ENCODE measurements around the gene OR2J1. TPM values are rescaled to one million over a fixed set of nuclear protein-coding genes. Genes with fewer than 3 reads are reported as not detected.

The OR2J1 gene
- not detected in 2 replicates for total RNA-seq (2022)
- percentile 20 among the genes with signal in this experiment for Bru-seq, nascent RNA
- not detected for BruChase-seq, experiment 1, labeled RNA remaining after a 2-hour chase
- not detected for BruChase-seq, experiment 2, labeled RNA remaining after a 6-hour chase
- long read RNA-seq = 0 reads

DNA sequence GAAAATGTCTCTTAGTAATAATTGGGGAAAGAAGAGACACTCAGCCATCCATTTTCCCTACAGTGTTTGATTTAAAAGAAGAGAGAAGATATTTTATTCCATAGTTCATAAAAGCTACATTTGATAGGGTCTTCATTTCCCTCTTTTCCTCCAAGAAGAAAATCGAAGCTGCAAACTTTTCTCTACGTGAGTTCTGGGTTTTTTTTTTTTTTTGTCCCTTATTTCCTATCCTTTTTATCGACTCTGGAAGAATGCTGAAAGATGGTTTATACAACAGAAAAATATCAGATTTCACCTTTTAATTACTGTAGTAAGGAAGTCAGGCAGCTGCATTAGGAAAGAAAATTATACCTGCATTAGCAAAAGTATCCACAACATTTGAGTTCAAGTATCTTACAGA, at the start of gene OR2J1:
TSS of gene OR2J1 (plus strand) at position 301 of the 400 bp plus-strand sequence. CDS start 1,453 bp downstream, outside the sequence.
- H3K9me3 ChIP-seq = no peaks in the 10 kb centered on the region
- intact Hi-C loops (cut with micrococcal nuclease; ENCODE audit: unreplicated experiment) = no loop called here
- no peak within 1 kb of the TSS for H3K4me3 ChIP-seq (ENCODE audit: low read depth, low read length)
- H3K4me1 ChIP-seq = no peaks in the 10 kb centered on the region
- H3K4me3 Mint-ChIP-seq (ENCODE audit: unreplicated experiment) = no peak within 1 kb of the TSS
- peaks cover 9% of the 10 kb centered on the region for H3K27me3 Mint-ChIP-seq (ENCODE audit: insufficient read depth, unreplicated experiment)
- DNase-seq = no peak
- no peaks in the 10 kb centered on the region for H3K27me3 ChIP-seq (replicated peaks; ENCODE audit: control insufficient read depth, insufficient read depth, low read length)
- H3K9me3 Mint-ChIP-seq (ENCODE audit: unreplicated experiment) = no peaks in the 10 kb centered on the region
- no peaks in the 10 kb centered on the region for H3K4me1 Mint-ChIP-seq (ENCODE audit: low read depth, unreplicated experiment)
- ChIA-PET CTCF (no interaction called here), POLR2A (no interaction called here)
- no peaks in the 10 kb centered on the region for H3K36me3 Mint-ChIP-seq (ENCODE audit: insufficient read depth, unreplicated experiment)
- TF ChIP-seq, protein P1, sequence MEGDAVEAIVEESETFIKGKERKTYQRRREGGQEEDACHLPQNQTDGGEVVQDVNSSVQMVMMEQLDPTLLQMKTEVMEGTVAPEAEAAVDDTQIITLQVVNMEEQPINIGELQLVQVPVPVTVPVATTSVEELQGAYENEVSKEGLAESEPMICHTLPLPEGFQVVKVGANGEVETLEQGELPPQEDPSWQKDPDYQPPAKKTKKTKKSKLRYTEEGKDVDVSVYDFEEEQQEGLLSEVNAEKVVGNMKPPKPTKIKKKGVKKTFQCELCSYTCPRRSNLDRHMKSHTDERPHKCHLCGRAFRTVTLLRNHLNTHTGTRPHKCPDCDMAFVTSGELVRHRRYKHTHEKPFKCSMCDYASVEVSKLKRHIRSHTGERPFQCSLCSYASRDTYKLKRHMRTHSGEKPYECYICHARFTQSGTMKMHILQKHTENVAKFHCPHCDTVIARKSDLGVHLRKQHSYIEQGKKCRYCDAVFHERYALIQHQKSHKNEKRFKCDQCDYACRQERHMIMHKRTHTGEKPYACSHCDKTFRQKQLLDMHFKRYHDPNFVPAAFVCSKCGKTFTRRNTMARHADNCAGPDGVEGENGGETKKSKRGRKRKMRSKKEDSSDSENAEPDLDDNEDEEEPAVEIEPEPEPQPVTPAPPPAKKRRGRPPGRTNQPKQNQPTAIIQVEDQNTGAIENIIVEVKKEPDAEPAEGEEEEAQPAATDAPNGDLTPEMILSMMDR (IDR thresholded peaks at IDR 0.05; ENCODE audit: insufficient read depth in 1 of 2, low read depth in 1 of 2, low read length in 1 of 2, severe bottlenecking in 1 of 2, unreplicated experiment in 1 of 2) = no peak
- BruUV-seq (replicated peaks) = no TSS peak
- H3K27ac Mint-ChIP-seq (ENCODE audit: unreplicated experiment) = no peak within 1 kb of the TSS
- H3K36me3 ChIP-seq (ENCODE audit: control insufficient read depth, insufficient read depth, low read length) = no peaks in the 10 kb centered on the region

DNA sequence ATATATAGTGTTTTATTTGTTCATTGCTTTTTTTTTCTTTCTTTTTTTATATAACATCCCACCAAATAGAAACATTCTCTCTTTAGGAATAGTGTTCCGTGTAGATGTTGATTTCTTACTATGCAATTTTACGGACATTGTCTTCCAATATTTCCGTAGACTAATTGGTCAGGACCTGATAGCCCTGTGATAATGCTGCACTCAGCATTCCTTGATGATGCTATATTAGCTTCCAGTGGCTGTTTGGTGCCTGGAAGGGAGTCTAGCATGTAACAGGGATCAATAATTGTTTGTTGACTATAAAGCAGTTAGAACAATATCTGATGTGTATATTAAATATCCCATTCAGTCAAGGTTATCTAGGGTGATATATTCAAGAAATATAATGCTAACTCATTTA, 47.6 kb upstream of the OR2J1 start:
- no peaks in the 10 kb centered on the region for H3K36me3 ChIP-seq (ENCODE audit: control insufficient read depth, insufficient read depth, low read length)
- CTCF ChIA-PET = no interaction called here
- no peaks in the 10 kb centered on the region for H3K36me3 Mint-ChIP-seq (ENCODE audit: insufficient read depth, unreplicated experiment)
- intact Hi-C loops (cut with micrococcal nuclease; ENCODE audit: unreplicated experiment) = no loop called here
- BruUV-seq (replicated peaks) = no TSS peak
- H3K4me1 ChIP-seq = no peaks in the 10 kb centered on the region
- no peak overlapping the region for H3K27ac Mint-ChIP-seq (ENCODE audit: unreplicated experiment)
- no peaks in the 10 kb centered on the region for H3K27me3 ChIP-seq (replicated peaks; ENCODE audit: control insufficient read depth, insufficient read depth, low read length)
- no peaks in the 10 kb centered on the region for H3K4me1 Mint-ChIP-seq (ENCODE audit: low read depth, unreplicated experiment)
- no peaks in the 10 kb centered on the region for H3K9me3 ChIP-seq
- DNase-seq = no peak
- H3K9me3 Mint-ChIP-seq (ENCODE audit: unreplicated experiment) = no peaks in the 10 kb centered on the region
- POLR2A ChIA-PET = no interaction called here
- TF ChIP-seq, protein P1 (IDR thresholded peaks at IDR 0.05; ENCODE audit: insufficient read depth in 1 of 2, low read depth in 1 of 2, low read length in 1 of 2, severe bottlenecking in 1 of 2, unreplicated experiment in 1 of 2) = no peak
- no peak overlapping the region for H3K4me3 ChIP-seq (ENCODE audit: low read depth, low read length)
- no peak overlapping the region for H3K4me3 Mint-ChIP-seq (ENCODE audit: unreplicated experiment)
- H3K27me3 Mint-ChIP-seq (ENCODE audit: insufficient read depth, unreplicated experiment) = peaks cover 18% of the 10 kb centered on the region

DNA sequence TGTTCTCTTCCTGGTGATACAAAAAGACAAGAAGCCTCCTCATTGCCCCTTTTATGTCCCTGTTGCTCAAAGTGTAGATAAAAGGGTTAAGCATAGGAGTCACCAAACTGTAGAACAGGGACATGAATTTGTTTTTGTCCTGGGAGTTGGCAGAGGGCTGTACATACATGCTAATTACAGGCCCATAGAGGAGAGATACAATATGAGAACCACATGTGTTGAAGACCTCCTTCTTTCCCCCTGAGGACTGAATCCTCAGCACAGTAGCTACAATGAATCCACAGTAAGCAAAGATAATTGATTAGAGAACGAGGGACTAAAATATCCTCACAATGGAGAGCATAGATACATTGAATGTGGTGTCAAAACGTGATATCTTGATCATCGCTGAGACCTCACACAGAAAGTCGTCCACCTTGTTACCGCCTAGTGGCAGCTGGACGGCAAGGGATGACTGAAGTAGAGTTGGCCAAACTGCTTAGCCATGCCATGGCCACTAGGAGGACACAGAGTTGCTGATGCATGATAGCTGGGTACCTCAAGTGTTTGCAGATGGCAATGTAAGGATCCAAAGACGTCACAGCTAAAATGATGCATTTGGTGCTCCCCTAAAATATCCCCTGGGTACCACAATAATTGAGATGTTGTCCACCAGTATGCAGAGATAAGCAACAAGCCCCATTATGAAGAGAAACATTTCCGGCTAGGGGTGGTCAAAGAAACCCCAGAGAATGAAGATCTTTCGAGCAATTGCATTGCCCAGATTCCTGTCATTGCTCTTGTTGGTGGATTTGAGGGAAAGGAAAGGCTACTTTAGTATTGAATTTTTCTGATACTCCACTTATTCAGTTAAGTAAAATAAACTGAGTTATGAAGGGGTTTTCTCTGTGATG, 27.2 kb upstream of the OR2J1 start:
- Histone ChIP-seq H3K4me1 (peaks cover 8% of the 10 kb centered on the region; the same call in 1 of the 2 replicates), H3K27me3 (replicated peaks; ENCODE audit: control insufficient read depth, insufficient read depth, low read length) (no peaks in the 10 kb centered on the region), H3K9me3 (peaks cover 6% of the 10 kb centered on the region), H3K36me3 (ENCODE audit: control insufficient read depth, insufficient read depth, low read length) (no peaks in the 10 kb centered on the region), H3K4me3 (ENCODE audit: low read depth, low read length) (no peak overlapping the region)
- Mint-ChIP-seq H3K27ac (ENCODE audit: unreplicated experiment) (no peak overlapping the region), H3K36me3 (ENCODE audit: insufficient read depth, unreplicated experiment) (no peaks in the 10 kb centered on the region), H3K4me3 (ENCODE audit: unreplicated experiment) (no peak overlapping the region), H3K4me1 (ENCODE audit: low read depth, unreplicated experiment) (peaks cover 9% of the 10 kb centered on the region), H3K27me3 (ENCODE audit: insufficient read depth, unreplicated experiment) (no peaks in the 10 kb centered on the region), H3K9me3 (ENCODE audit: unreplicated experiment) (no peaks in the 10 kb centered on the region)
- peak; percentile 58 to 60 for DNase-seq
- intact Hi-C loops (cut with micrococcal nuclease; ENCODE audit: unreplicated experiment) = loop anchor here (1.0 kb wide), 2 partner anchors 40 to 155 kb away; no protein-coding TSS in a partner anchor
- BruUV-seq (replicated peaks) = no TSS peak
- POLR2A ChIA-PET = no interaction called here
- CTCF ChIA-PET = interaction anchor here (0.5 to 1.5 kb wide), 3 partner anchors 155 to 234 kb away, joined by 3 read pairs; no protein-coding TSS in a partner anchor
- TF ChIP-seq, protein P1 (IDR thresholded peaks at IDR 0.05; ENCODE audit: insufficient read depth in 1 of 2, low read depth in 1 of 2, low read length in 1 of 2, severe bottlenecking in 1 of 2, unreplicated experiment in 1 of 2) = peak; percentile 74 to 87
